Caco-2 (cell line): Measurements from ENCODE around the gene CXorf58. TPM values are rescaled to one million over a fixed set of nuclear protein-coding genes. Genes with fewer than 3 reads are reported as not detected.
"Not testable (repeated sequence)": the region's sequence is repeated elsewhere in the genome, so short reads cannot be mapped to it uniquely, and the experiment has no call there.

Source experiments
- BruUV-seq: library from RNA; stranded (reverse); fragments of 400-500 nt; replicated peaks from 2 replicates; lab custom pipeline; 2021; lab: Mats Ljungman, UMichigan
- CTCF ChIA-PET: fragments of 300-600 bp; sonication (Branson Sonifier 250); formaldehyde crosslinking; loops from one replicate; lab custom pipeline; 2022; ENCODE audit warnings: antibody characterized with exemption; lab: Charles Lee
- POLR2A ChIA-PET: fragments of 300-600 bp; sonication (Branson Sonifier 250); formaldehyde crosslinking; loops from one replicate; lab custom pipeline; 2022; ENCODE audit warnings: antibody characterized with exemption; lab: Charles Lee
- DNase-seq, 2 experiments: peaks; one replicate each; pipeline versions ENCODE4 v3.0.0 to v3.0.0-alpha.2; 2020 to 2022
- H3K27me3 ChIP-seq: replicated peaks from 2 replicates; pipeline ENCODE4 v1.6.0; 2011; ENCODE audit warnings: low read length; ENCODE audit not compliant: control insufficient read depth, insufficient read depth
- H3K36me3 ChIP-seq: 2 replicates; pipeline ENCODE4 v1.5.1; 2011; ENCODE audit warnings: low read length; ENCODE audit not compliant: control insufficient read depth, insufficient read depth
- H3K4me1 ChIP-seq: fragments of 250-450 bp; sonication (Bioruptor Pico); 2 replicates; pipeline ENCODE4 v1.5.1; 2020; ENCODE audit warnings: mild to moderate bottlenecking
- H3K4me3 ChIP-seq: 2 replicates; pipeline ENCODE4 v1.5.1; 2011; ENCODE audit warnings: low read depth, mild to moderate bottlenecking, control low read depth, low read length
- H3K9me3 ChIP-seq: fragments of 250-450 bp; sonication (Bioruptor Pico); 2 replicates; pipeline ENCODE4 v1.5.1; 2020; ENCODE audit warnings: mild to moderate bottlenecking, moderate library complexity
- H3K27ac Mint-ChIP-seq: one replicate; pipeline ENCODE4 v1.8.0; 2022; ENCODE audit warnings: mixed read lengths; ENCODE audit not compliant: unreplicated experiment
- H3K27me3 Mint-ChIP-seq: one replicate; pipeline ENCODE4 v1.8.0; 2022; ENCODE audit warnings: mixed read lengths; ENCODE audit not compliant: insufficient read depth, unreplicated experiment
- H3K36me3 Mint-ChIP-seq: one replicate; pipeline ENCODE4 v1.8.0; 2022; ENCODE audit warnings: mild to moderate bottlenecking, mixed read lengths; ENCODE audit not compliant: insufficient read depth, unreplicated experiment
- H3K4me1 Mint-ChIP-seq: one replicate; pipeline ENCODE4 v1.8.0; 2022; ENCODE audit warnings: low read depth, mixed read lengths; ENCODE audit not compliant: unreplicated experiment
- H3K4me3 Mint-ChIP-seq: one replicate; pipeline ENCODE4 v1.8.0; 2022; ENCODE audit warnings: mild to moderate bottlenecking, moderate library complexity, mixed read lengths; ENCODE audit not compliant: unreplicated experiment
- H3K9me3 Mint-ChIP-seq: one replicate; pipeline ENCODE4 v1.8.0; 2022; ENCODE audit warnings: mixed read lengths; ENCODE audit not compliant: unreplicated experiment
- CTCF ChIP-seq, 2 experiments: fragments of 200-600 bp in 1 of 2; IDR thresholded peaks; 1 replicate in 1 of 2; 2 replicates in 1 of 2; pipeline versions ENCODE4 v1.5.1 to v1.8.0; 2011 to 2022; ENCODE audit warnings: antibody characterized with exemption in 1 of 2, control low read depth in 1 of 2, inconsistent platforms in 1 of 2, low read depth in 1 of 2, low read length in 1 of 2, mild to moderate bottlenecking in 1 of 2, moderate library complexity in 1 of 2; ENCODE audit not compliant: insufficient read depth in 1 of 2, severe bottlenecking in 1 of 2, unreplicated experiment in 1 of 2
- intact Hi-C: fragments of 100-400 bp; cut with micrococcal nuclease; formaldehyde crosslinking; loops from one replicate; pipeline ENCODE4 v1.10.0; 2022; ENCODE audit not compliant: unreplicated experiment
- total RNA-seq: library from RNA; stranded (reverse); gene quantifications from 2 replicates; pipeline ENCODE4 v1.2.3, GENCODE V29; 2022

CXorf58 gene
- total RNA-seq, 1 experiment from 2014 or later = not detected

DNA sequence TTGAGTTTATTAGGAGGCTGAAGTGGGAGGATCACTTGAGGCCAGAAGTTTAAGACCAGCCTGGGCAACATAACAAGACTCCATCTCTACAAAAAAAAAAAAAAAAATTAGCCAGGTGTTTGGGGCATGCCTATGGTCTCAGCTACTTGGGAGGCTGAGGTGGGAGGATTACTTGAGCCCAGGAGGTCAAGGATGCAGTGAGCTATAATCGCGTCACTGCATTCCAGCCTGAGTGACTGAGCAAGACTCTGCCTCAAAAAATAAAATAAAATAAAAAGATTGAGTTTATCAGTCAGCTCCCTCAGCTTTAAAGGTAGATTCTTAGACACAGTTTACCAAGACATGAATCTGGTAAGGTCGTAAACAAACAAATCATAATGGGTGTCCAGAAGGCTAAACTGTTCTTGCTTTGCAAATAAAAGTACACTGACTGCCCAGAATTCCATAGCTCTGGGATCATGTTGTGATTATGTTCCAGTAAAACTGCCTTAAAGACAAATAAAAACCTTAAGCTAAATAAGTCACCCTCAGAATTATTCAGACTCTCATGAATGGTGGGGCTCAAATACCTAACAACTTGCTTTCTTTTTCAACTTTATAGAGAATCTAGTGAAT, 18.8 kb upstream of the CXorf58 start:
- ChIA-PET POLR2A (no interaction called here), CTCF (no interaction called here)
- H3K36me3 Mint-ChIP-seq = no peaks in the 10 kb centered on the region
- Histone ChIP-seq H3K9me3 (no peaks in the 10 kb centered on the region), H3K36me3 (no peaks in the 10 kb centered on the region), H3K4me1 (no peaks in the 10 kb centered on the region), H3K27me3 (no peaks in the 10 kb centered on the region), H3K4me3 (no peak overlapping the region)
- H3K27me3 Mint-ChIP-seq = no peaks in the 10 kb centered on the region
- no TSS peak for BruUV-seq
- no peak overlapping the region for H3K4me3 Mint-ChIP-seq
- H3K9me3 Mint-ChIP-seq = no peaks in the 10 kb centered on the region
- TF ChIP-seq CTCF (IDR thresholded peaks at IDR 0.05; ENCODE audit: insufficient read depth in 1 of 2, low read depth in 1 of 2, low read length in 1 of 2, severe bottlenecking in 1 of 2, unreplicated experiment in 1 of 2) = no peak
- no peak overlapping the region for H3K27ac Mint-ChIP-seq
- peaks cover 5% of the 10 kb centered on the region for H3K4me1 Mint-ChIP-seq
- DNase-seq = no peak
- intact Hi-C loops = no loop called here

GRCh38 chrX:23890933-23891332, 16.9 kb upstream of the CXorf58 start:
- no TSS peak for BruUV-seq
- POLR2A ChIA-PET = no interaction called here
- H3K4me1 ChIP-seq = no peaks in the 10 kb centered on the region
- Mint-ChIP-seq H3K36me3 (no peaks in the 10 kb centered on the region), H3K27ac (no peak overlapping the region), H3K4me1 (no peaks in the 10 kb centered on the region), H3K4me3 (no peak overlapping the region), H3K9me3 (no peaks in the 10 kb centered on the region), H3K27me3 (no peaks in the 10 kb centered on the region)
- no peak overlapping the region for H3K4me3 ChIP-seq
- no peaks in the 10 kb centered on the region for H3K27me3 ChIP-seq
- TF ChIP-seq CTCF (IDR thresholded peaks at IDR 0.05; ENCODE audit: insufficient read depth in 1 of 2, low read depth in 1 of 2, low read length in 1 of 2, severe bottlenecking in 1 of 2, unreplicated experiment in 1 of 2) = no peak
- no peaks in the 10 kb centered on the region for H3K36me3 ChIP-seq
- no peaks in the 10 kb centered on the region for H3K9me3 ChIP-seq
- intact Hi-C loops = no loop called here
- no peak for DNase-seq
- CTCF ChIA-PET = no interaction called here

DNA sequence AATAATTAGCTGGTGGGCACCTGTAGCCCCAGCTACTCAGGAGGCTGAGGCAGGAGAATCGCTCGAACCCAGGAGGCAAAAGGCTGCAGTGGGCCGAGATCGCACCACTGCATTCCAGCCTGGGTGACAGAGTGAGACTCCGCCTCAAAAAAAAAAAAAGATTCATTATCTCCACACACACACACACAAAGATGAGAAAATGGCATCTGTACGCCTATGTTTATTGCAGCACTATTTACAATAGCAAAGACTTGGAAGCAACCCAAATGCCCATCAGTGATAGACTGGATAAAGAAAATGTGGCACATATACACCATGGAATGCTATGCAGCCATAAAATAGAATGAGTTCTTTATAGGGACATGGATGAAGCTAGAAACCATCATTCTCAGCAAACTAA, 12.8 kb upstream of the CXorf58 start:
- H3K27me3 Mint-ChIP-seq, POLR2A ChIA-PET: not testable (repeated sequence)

DNA sequence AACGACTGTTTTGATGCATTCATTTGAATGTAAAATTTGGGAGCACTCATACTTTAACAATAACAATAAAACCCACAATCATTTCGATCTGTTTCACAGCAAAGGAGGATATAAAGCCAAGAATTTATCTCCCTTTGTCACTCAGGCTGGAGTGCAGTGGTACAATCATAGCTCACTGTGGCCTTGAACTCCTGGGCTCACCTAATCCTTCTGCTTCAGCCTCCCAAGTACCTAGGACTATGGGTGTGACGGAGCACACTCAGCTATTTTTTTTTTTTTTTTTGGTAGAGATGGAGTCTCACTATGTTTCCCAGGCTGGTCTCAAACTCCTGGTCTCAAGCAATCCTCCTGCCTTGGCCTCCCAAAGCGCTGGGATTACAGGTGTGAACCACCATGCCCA, 11.3 kb upstream of the CXorf58 start:
- H3K4me1 Mint-ChIP-seq, CTCF ChIA-PET, DNase-seq, H3K36me3 ChIP-seq, H3K36me3 Mint-ChIP-seq, H3K9me3 ChIP-seq, H3K27me3 ChIP-seq, BruUV-seq, intact Hi-C loops, H3K4me3 ChIP-seq, H3K27ac Mint-ChIP-seq, H3K4me1 ChIP-seq, H3K4me3 Mint-ChIP-seq, H3K9me3 Mint-ChIP-seq, H3K27me3 Mint-ChIP-seq: not testable (repeated sequence)
- POLR2A ChIA-PET = interaction anchor here (0.8 kb wide), 1 partner anchor 114 kb away, joined by 3 read pairs; the partner anchor contains the start of gene SAT1

More for the DNA sequence above, 12.8 kb upstream of the CXorf58 start:
- H3K9me3 Mint-ChIP-seq, H3K4me3 ChIP-seq, H3K36me3 ChIP-seq, intact Hi-C loops, H3K36me3 Mint-ChIP-seq, H3K9me3 ChIP-seq, H3K27me3 ChIP-seq, H3K27ac Mint-ChIP-seq, H3K4me1 ChIP-seq, DNase-seq, H3K4me1 Mint-ChIP-seq, BruUV-seq, CTCF ChIA-PET, H3K4me3 Mint-ChIP-seq: not testable (repeated sequence)
